ENCODE results near the gene NRN1L. TPM values are rescaled to one million over a fixed set of nuclear protein-coding genes. Genes with fewer than 3 reads are reported as not detected.

The NRN1L gene
- total RNA-seq, 1 donor from 2014 or later, result not detected

DNA sequence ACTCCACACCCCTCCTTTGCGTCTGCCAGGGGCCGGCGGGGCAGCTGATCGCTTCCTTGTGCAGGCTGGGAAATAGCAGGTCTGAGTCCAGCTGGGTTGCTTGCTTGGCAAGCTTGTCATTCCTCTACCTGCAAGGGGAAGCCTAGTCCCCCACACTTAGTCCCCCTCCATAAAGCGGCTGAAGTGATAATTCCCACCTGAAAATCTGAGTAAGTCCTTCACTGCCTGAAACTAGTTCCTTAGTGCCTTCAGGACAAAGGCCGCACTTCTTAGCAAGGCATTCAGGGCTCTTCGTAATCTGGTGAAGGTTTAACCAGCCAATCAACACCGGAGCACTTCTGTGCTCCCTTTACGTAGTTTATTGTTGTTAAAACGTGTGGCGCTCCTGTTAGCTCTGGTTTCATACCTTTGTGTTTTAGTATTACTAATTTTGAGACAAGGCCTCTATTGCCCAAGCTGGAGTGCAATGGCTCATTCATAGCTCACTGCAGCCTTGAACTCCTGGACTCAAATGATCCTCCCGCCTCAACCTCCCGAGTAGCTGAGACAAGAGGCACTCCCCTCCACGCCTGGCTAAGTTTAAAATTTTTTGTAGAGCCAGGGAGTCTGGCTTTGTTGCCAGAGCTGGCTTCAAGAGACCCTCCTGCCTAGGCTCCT is 9.2 kb downstream of the NRN1L start:
- Mint-ChIP-seq H3K36me3 (ENCODE audit: low read depth) (no peaks in the 10 kb centered on the region), H3K27ac (ENCODE audit: unreplicated experiment) (peak overlapping the region; percentile 99), H3K9me3 (no peaks in the 10 kb centered on the region), H3K4me3 (peak overlapping the region; percentile 96), H3K4me1 (peaks cover 33% of the 10 kb centered on the region), H3K27me3 (ENCODE audit: low read depth) (no peaks in the 10 kb centered on the region)
- TF ChIP-seq, protein P1, sequence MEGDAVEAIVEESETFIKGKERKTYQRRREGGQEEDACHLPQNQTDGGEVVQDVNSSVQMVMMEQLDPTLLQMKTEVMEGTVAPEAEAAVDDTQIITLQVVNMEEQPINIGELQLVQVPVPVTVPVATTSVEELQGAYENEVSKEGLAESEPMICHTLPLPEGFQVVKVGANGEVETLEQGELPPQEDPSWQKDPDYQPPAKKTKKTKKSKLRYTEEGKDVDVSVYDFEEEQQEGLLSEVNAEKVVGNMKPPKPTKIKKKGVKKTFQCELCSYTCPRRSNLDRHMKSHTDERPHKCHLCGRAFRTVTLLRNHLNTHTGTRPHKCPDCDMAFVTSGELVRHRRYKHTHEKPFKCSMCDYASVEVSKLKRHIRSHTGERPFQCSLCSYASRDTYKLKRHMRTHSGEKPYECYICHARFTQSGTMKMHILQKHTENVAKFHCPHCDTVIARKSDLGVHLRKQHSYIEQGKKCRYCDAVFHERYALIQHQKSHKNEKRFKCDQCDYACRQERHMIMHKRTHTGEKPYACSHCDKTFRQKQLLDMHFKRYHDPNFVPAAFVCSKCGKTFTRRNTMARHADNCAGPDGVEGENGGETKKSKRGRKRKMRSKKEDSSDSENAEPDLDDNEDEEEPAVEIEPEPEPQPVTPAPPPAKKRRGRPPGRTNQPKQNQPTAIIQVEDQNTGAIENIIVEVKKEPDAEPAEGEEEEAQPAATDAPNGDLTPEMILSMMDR (conservative IDR thresholded peaks at IDR 0.05), result no peak
- no peak for DNase-seq (ENCODE audit: low read depth, low spot score)

DNA sequence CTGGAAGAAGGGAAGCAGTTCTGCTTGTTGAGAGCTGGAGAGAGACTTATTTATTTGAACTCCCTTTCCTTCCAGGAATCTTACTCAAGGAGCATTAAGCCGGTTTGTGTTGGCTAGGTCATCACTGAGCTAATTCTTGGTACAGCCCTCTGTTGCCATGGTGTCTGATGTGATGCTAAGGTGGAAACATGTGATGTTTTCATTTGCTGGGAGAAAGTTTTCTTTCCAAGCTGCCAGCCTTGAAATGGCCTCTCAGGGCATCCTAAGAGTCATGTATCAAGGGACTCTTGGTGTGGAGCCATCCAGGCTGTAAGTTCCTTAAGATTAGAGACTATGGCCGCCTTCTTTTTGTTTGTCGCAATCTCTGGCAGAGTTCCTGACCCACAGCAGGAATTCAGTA is 12.5 kb downstream of the NRN1L start:
- TF ChIP-seq, protein P1 (conservative IDR thresholded peaks at IDR 0.05), result no peak
- Mint-ChIP-seq H3K27me3 (ENCODE audit: low read depth) (no peaks in the 10 kb centered on the region), H3K4me3 (peak overlapping the region; percentile 31), H3K9me3 (no peaks in the 10 kb centered on the region), H3K4me1 (peaks cover 32% of the 10 kb centered on the region), H3K27ac (ENCODE audit: unreplicated experiment) (no peak overlapping the region), H3K36me3 (ENCODE audit: low read depth) (no peaks in the 10 kb centered on the region)
- no peak for DNase-seq (ENCODE audit: low read depth, low spot score)

DNA sequence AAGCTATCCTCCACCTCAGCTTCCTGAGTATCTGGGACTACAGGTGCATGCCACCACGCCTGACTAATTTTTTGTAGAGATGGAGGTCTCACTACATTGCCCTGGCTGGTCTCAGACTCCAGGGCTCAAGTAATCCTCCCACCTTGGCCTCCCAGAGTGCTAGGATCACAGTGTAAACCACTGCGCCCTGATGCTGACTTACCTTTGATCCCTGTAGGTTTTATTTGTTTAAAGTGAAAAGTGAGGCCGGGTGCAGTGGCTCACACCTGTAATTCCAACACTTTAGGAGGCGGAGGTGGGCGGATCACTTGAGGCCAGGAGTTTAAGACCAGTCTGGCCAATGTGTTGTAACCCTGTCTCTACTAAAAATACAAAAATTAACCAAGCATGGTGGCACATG is 17.0 kb downstream of the NRN1L start:
- TF ChIP-seq, protein P1 (conservative IDR thresholded peaks at IDR 0.05), result no peak
- no peak for DNase-seq (ENCODE audit: low read depth, low spot score)
- peaks cover 5% of the 10 kb centered on the region for H3K4me1 Mint-ChIP-seq
- no peaks in the 10 kb centered on the region for H3K27me3 Mint-ChIP-seq (ENCODE audit: low read depth)
- no peaks in the 10 kb centered on the region for H3K36me3 Mint-ChIP-seq (ENCODE audit: low read depth)
- no peak overlapping the region for H3K4me3 Mint-ChIP-seq
- no peak overlapping the region for H3K27ac Mint-ChIP-seq (ENCODE audit: unreplicated experiment)
- no peaks in the 10 kb centered on the region for H3K9me3 Mint-ChIP-seq

DNA sequence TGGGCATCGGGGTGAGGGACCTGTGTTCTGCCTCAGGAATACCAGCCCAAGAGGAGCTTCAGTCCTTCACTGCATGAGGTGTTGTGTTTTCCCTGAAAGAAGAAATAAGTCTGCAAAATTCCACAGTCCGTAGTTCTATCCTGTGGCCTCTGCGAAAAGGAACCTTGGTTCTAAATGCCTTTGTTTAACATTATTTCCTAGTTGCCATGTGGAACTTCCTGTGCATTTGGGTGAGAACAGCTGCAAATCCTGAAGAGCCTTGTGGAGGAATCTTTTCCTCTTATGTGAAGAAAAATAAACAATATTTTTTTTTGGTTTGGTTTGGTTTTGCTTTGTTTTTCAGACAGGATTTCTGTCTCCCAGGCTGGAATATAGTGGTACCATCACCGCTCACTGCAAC is 18.1 kb downstream of the NRN1L start:
- Mint-ChIP-seq H3K36me3 (ENCODE audit: low read depth) (no peaks in the 10 kb centered on the region), H3K27ac (ENCODE audit: unreplicated experiment) (peak overlapping the region; percentile 14), H3K4me3 (no peak overlapping the region), H3K27me3 (ENCODE audit: low read depth) (no peaks in the 10 kb centered on the region), H3K9me3 (no peaks in the 10 kb centered on the region), H3K4me1 (no peaks in the 10 kb centered on the region)
- TF ChIP-seq, protein P1 (conservative IDR thresholded peaks at IDR 0.05), result no peak
- DNase-seq (ENCODE audit: low read depth, low spot score), result no peak

GRCh38 chr16:67907397-67908180 is 22.9 kb downstream of the NRN1L start:
- H3K4me3 Mint-ChIP-seq, result no peak overlapping the region
- peaks cover 4% of the 10 kb centered on the region for H3K36me3 Mint-ChIP-seq (ENCODE audit: low read depth)
- no peaks in the 10 kb centered on the region for H3K4me1 Mint-ChIP-seq
- TF ChIP-seq, protein P1 (conservative IDR thresholded peaks at IDR 0.05), result no peak
- no peaks in the 10 kb centered on the region for H3K9me3 Mint-ChIP-seq
- DNase-seq (ENCODE audit: low read depth, low spot score), result no peak
- H3K27me3 Mint-ChIP-seq (ENCODE audit: low read depth), result no peaks in the 10 kb centered on the region
- peak overlapping the region; percentile 70 for H3K27ac Mint-ChIP-seq (ENCODE audit: unreplicated experiment)

Measured in neural crest cell (in vitro differentiated cells).